ENCODE data around the gene RTEL1. TPM values are rescaled to one million over a fixed set of nuclear protein-coding genes. Genes with fewer than 3 reads are reported as not detected.
A peak's percentile ranks its signal among the peaks of the same experiment; 100 is the strongest.

The RTEL1 gene
- total RNA-seq, 1 donor from 2014 or later = 6.0 TPM

DNA sequence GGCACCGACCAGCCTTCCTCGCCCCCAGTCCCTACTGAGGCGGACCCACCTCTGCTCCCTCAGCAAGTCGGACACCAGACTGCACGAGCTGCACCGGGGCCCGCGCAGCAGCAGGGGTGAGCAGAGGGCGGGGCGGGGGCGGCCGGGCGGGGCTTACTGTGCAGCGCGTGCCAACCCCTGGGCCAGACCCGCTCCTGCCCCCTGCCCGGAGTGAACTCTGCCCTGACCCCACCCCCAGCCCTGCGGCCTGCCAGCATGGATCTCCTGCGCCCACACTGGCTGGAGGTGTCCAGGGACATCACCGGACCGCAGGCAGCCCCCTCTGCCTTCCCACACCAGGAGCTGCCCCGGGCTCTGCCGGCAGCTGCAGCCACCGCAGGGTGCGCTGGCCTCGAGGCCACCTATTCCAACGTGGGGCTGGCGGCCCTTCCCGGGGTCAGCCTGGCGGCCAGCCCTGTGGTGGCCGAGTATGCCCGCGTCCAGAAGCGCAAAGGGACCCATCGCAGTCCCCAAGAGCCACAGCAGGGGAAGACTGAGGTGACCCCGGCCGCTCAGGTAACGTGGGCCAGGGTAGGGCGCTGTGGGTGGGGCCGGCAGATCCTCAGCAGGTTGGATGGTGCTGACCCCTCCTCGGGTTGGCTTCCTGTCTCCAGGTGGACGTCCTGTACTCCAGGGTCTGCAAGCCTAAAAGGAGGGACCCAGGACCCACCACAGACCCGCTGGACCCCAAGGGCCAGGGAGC lies 80.0 kb downstream of the RTEL1 start:
- DNase-seq (ENCODE audit: low read depth in 2 of 2) = no peak

DNA sequence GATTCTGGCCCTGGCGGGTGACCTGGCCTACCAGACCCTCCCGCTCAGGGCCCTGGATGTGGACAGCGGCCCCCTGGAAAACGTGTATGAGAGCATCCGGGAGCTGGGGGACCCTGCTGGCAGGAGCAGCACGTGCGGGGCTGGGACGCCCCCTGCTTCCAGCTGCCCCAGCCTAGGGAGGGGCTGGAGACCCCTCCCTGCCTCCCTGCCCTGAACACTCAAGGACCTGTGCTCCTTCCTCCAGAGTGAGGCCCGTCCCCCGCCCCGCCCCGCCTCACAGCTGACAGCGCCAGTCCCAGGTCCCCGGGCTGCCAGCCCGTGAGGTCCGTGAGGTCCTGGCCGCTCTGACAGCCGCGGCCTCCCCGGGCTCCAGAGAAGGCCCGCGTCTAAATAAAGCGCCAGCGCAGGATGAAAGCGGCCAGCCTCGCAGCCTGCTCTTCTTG lies 80.6 kb downstream of the RTEL1 start:
- peak in 1 of 2 donors; percentile 30 for DNase-seq (ENCODE audit: low read depth in 2 of 2)

DNA sequence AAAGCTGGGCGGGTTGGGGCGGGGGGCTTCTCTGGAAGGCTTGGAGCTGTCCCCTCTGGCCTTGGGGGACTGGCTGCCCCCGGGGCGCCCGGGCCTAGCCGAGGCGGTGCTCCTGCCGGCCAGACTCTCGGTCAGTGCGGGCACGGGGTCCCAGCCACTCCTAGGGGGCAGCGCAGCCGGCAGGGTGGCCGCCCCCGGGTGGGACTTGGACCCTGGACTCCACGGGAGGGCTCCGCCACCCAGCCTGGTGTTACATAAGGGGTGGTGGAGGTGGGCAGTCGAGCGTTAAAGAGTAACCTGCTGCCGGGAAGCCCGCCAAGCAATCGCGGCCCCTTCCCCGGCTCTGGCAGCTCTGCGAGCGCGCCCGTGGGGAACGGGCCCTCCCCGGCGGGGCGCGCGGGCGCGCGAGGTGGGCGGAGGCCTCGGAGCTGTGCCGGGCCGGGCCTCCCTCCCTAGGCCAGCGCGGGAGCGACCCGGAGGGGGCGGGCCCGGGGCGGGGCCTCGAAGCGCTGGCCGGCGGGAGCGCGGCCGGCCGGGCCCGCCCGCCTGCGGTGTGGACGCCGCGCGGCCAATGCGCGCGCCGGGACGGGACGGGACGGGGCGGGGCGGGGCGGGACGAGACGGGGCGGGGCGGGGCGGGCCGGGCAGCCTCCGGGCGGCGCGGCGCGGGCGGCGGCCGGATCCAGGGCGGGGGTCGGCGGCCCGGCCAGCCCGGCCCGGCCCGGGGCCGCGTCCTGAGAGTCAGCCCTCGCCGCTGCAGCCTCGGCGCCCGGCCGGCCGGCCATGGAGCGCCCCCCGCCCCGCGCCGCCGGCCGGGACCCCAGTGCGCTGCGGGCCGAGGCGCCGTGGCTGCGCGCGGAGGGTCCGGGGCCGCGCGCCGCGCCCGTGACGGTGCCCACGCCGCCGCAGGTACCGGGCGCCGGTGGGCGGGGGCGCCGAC lies 81.3 kb downstream of the RTEL1 start, which contains the start of gene SLC2A4RG:
TSS of gene SLC2A4RG (plus strand) at position 647 of the 940 bp plus-strand sequence. CDS start at position 784, 137 bp downstream.
- peak; percentile 21 to 77 for DNase-seq (ENCODE audit: low read depth in 2 of 2)

DNA sequence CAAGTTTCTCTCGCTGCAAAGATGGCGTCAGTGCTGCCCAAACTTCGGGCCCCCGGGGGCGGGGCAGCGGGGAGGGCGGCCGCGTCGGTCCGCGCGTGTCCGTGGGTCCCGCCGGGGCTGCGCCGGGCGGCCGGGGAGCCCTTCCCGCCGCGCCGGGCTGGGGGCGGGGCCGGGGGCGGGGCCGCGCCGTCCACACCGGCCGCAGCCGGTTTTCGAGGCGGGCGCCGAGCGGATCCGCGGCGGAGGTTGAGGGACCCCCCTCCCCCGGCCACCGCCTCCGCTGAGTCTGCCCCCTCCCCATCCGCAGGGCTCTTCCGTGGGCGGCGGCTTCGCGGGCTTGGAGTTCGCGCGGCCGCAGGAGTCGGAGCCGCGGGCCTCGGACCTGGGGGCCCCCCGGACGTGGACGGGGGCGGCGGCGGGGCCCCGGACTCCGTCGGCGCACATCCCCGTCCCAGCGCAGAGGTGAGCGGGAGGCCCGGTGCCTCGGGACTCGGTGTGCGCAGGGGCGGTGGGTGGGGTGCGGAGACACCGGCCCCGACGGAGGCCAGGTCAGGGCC lies 82.0 kb downstream of the RTEL1 start:
- peak in 1 of 2 donors; percentile 37 for DNase-seq (ENCODE audit: low read depth in 2 of 2)

DNA sequence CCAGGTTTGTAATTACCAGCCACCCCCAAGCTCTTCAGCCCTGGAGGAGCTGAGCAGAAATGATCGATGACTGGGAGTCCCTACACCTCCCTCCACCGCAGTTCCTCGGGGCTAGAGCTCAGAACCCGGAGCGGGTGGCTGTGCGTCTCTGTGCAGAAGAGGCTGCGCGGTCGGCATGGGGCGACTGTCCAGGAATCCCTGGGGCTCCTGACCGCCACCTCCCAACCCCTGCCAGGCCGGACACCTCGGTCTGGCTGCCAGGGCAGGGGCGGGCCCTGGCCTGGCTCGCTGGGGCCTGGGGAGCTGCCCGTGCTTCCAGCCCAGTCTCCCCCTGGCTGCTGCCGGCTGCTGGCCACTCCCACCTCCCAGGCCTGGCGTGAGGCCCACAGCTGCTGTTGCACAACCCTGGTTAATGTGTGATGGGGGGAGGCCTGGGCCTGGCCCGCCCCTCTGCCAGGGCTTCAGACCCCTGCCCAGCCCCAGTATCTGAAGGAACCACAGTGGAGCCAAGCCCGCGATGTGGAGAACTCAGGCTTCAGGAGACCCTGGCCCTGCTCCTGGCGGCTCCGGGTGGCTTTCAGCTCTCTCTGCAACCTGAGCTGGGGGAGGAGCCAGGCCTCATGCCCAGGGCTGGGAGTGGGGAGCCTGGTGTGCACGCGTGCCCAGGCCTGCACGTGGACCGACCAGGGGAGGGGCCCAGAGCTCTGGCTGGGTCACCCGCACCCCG lies 82.7 kb downstream of the RTEL1 start:
- DNase-seq (ENCODE audit: low read depth in 2 of 2) = peak; percentile 68 to 83

DNA sequence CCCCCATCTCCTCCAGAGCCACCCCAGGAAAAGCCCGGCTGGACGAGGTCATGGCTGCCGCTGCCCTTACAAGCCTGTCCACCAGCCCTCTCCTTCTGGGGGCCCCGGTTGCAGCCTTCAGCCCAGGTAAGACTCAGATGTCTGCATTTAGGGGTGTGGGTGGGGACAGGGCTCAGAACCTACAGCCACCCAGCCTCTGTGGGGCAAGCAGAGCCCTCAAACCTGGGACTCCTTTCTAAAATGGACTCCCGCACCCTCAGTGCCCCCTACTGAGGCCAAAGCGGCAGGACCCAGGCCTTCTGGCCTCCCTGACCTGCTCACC lies 83.2 kb downstream of the RTEL1 start:
- no peak for DNase-seq (ENCODE audit: low read depth in 2 of 2)

DNA sequence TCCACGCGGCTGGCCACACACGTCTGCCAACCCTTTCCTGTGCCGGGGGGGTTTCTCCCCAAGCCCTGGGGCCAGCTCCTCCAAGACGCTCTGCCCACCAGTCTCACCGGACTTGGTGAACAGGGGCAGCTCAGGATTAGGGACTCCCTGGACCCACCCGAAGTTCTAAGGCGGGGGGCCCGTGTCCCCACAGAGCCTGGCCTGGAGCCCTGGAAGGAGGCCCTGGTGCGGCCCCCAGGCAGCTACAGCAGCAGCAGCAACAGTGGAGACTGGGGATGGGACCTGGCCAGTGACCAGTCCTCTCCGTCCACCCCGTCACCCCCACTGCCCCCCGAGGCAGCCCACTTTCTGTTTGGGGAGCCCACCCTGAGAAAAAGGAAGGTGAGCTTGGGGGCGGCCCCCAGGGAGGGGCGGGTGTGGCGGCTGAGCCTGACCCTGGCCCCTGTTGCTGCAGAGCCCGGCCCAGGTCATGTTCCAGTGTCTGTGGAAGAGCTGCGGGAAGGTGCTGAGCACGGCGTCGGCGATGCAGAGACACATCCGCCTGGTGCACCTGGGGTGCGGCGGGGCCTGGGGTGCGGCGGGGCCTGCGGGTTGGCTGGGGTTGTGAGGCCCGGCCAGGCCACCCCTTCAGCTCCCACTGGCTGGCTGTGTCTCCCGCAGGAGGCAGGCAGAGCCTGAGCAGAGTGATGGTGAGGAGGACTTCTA lies 83.7 kb downstream of the RTEL1 start:
- no peak for DNase-seq (ENCODE audit: low read depth in 2 of 2)

DNA sequence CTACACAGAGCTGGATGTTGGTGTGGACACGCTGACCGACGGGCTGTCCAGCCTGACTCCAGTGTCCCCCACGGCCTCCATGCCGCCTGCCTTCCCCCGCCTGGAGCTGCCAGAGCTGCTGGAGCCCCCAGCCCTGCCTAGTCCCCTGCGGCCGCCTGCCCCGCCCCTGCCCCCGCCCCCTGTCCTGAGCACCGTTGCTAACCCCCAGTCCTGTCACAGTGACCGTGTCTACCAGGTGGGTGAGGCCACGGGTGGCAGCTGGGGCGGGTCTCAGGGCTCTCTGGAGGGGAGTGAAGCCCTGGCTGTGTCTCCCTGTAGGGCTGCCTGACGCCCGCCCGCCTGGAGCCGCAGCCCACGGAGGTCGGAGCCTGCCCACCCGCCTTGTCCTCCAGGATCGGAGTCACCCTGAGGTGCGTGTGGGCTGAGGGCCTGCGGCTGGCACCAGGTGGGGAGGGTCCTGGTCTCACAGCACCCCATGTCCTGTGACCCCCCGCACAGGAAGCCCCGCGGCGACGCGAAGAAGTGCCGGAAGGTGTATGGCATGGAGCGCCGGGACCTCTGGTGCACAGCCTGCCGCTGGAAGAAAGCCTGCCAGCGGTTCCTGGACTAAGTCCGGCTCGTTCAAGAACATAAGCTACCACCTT lies 84.4 kb downstream of the RTEL1 start:
- DNase-seq (ENCODE audit: low read depth in 2 of 2) = no peak

DNA sequence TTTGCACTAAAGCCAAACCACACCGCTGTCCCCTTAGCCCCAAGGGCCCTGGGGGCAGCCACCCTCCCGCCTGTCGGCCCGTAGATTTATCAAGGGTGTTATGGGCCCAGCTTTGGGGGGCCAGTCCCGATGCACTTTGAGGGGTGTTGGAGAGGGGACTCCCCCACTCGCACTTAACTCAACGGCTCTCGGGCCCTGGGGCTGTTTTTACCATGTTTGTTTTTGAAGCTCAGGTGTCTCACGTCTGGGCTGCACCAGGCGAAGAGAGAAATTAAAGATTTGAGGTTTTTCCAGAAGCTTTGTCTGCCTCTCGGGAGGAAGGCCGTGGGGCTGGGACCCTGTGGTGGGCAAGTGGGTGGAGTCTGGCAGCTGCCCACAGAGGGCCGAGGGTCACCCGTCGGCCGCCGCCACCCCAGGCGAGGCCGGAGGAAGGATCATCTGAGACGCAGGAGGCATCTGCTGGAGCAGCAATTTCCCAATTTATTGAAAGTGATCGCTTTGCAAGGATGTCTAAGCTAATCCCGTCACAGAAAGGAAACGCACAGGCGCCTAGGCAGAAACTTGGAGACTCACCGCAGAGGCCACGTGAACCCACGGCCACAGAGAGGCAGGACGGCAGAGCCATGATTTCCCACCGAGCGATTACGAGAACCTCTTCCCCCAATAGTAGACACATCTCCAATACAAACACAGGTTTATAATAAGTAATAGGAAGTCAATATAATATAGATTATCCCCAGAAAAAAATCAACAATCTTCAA lies 85.3 kb downstream of the RTEL1 start:
- DNase-seq (ENCODE audit: low read depth in 2 of 2) = no peak

DNA sequence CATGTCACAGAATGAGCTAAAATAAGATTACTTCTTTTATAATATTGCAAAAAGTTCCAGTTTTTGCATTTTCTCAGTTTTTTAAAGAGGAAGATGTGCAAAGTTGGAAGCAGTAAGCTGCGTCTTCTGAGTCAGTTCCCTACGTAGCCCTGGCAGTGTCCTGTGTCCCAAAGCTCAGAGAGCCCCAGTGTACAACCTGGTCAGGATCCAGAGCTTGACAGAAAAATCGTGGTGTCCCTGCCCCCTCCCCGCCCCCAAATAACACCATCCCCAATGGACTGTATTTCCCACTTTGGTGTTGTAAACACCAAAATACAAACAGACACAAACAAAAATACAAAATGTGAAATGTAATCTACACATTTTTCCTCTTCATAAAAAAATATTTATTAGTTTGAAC lies 86.0 kb downstream of the RTEL1 start:
- no peak for DNase-seq (ENCODE audit: low read depth in 2 of 2)

DNA sequence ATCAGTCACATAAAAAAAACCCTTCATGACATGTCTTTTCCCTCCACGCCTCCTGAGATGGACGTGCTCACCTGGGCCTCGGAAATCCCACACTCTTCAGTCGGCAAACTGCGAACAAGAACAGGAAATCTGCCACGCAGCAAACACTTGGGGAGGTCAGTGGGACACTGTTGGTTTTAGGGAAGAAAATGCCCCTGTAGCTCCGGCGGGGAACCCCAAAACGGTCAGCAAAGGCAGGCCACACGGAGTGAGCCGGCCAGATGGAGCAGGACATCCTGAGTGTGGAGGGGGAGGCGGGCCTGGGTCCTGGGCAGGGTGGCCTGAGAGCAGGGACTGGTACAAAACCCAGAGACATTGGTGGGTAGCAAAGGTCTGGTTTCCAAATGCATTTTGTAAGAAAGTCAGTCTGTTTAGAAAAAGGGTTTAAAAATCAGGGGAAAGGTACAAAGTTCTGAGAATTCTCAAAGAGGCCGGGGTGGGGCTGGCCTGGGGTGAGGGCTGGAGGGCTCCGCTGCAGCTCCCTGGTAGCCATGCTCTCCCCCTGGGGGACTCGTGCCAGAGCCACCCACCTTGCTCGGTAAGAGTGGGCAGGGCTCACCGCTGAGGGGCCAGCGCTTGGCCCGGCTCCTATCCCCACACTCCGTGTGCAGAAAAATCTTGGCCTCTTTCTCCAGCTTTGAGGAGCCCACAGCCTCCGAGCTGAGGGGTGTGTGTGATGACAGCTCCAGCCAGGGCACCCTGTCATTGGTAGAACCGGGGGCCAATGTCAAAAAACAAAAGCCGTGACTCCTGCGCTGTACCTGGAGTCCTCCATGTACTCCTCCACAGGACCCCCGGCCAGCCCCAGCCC lies 86.7 kb downstream of the RTEL1 start:
- DNase-seq (ENCODE audit: low read depth in 2 of 2) = no peak

DNA sequence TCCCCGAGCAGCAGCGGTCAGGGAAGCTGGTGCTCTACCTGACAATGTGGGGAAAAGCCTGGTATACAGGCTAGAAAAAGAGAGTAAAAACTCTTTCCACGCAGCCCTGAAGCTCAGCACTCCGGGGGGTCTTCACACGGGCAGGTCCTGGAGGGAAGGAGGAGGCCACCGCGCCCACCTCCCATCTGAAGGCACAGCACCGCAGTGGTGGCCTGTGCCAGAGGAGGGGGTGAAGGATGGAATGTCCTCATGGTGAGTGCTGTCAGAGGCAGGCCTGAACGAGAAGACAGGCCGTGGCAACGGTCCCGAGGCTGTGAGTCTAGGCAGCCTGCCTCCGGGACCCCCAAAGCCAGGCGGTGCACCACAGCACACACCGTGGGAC lies 87.3 kb downstream of the RTEL1 start:
- no peak for DNase-seq (ENCODE audit: low read depth in 2 of 2)

Other genes with a start within 250 kb of the RTEL1 start
- gene KCNQ2, start 185.7 kb upstream of the RTEL1 start, total RNA-seq = not detected in 2 replicates
- gene EEF1A2, start 159.2 kb upstream of the RTEL1 start, total RNA-seq = 9.2 and 22.0 TPM in 2 replicates
- 16.3 and 36.2 TPM in 2 replicates for gene PPDPF, start 137.5 kb upstream of the RTEL1 start, total RNA-seq
- gene PTK6, start 120.9 kb upstream of the RTEL1 start, total RNA-seq = under 0.01 TPM in 2 replicates
- not detected in 2 replicates for gene SRMS, start 110.6 kb upstream of the RTEL1 start, total RNA-seq
- gene FNDC11, start 104.2 kb upstream of the RTEL1 start, total RNA-seq = 1.1 and 1.3 TPM in 2 replicates
- 25.7 and 30.1 TPM in 2 replicates for gene HELZ2, start 84.1 kb upstream of the RTEL1 start, total RNA-seq
- gene GMEB2, start 31.2 kb upstream of the RTEL1 start, total RNA-seq = 6.3 and 9.4 TPM in 2 replicates
- 0.38 and 0.51 TPM in 2 replicates for gene STMN3, start 4.9 kb upstream of the RTEL1 start, total RNA-seq
- 3.9 and 15.4 TPM in 2 replicates for gene TNFRSF6B, start 38.3 kb downstream of the RTEL1 start, total RNA-seq
- gene ARFRP1, start 49.7 kb downstream of the RTEL1 start, total RNA-seq = 22.5 and 38.1 TPM in 2 replicates
- gene ZGPAT, start 49.7 kb downstream of the RTEL1 start, total RNA-seq = 10.1 and 13.8 TPM in 2 replicates
- gene LIME1, start 78.4 kb downstream of the RTEL1 start, total RNA-seq = 0.90 and 1.5 TPM in 2 replicates
- gene SLC2A4RG, start 81.5 kb downstream of the RTEL1 start, total RNA-seq = 5.9 and 9.2 TPM in 2 replicates
- 67.1 and 69.7 TPM in 2 replicates for gene ZBTB46, start 173.0 kb downstream of the RTEL1 start, total RNA-seq
- not detected in 2 replicates for gene ABHD16B, start 203.2 kb downstream of the RTEL1 start, total RNA-seq
- 112 and 178 TPM in 2 replicates for gene TPD52L2, start 207.0 kb downstream of the RTEL1 start, total RNA-seq
- gene DNAJC5, start 236.8 kb downstream of the RTEL1 start, total RNA-seq = 67.3 and 89.9 TPM in 2 replicates

Measured in dermis microvascular lymphatic vessel endothelial cell (primary cell).